Thoracic aorta (tissue), 2 donors: ENCODE data around the gene IL36B. TPM values are rescaled to one million over a fixed set of nuclear protein-coding genes. Genes with fewer than 3 reads are reported as not detected.

Source experiments
- ATAC-seq: fragments of 150-250 bp; one replicate; pipeline ENCODE4 v1.8.0; 2017; ENCODE audit warnings: low read depth; ENCODE audit not compliant: insufficient number of reproducible peaks, low FRiP score
- DNase-seq: peaks from one replicate; pipeline ENCODE4 v3.0.0-alpha.2; 2020; ENCODE audit warnings: low spot score
- H3K27ac ChIP-seq, 2 donors: fragments of 200-600 bp; sonication (generic); 1 replicate in 1 of 2; 2 replicates in 1 of 2; pipeline ENCODE4 v1.5.1; 2016; ENCODE audit warnings: mild to moderate bottlenecking in 2 of 2, moderate library complexity in 2 of 2
- H3K27me3 ChIP-seq: fragments of 200-600 bp; sonication (generic); replicated peaks from 2 replicates; pipeline ENCODE4 v1.6.0; 2016; ENCODE audit warnings: mild to moderate bottlenecking; ENCODE audit not compliant: insufficient read depth
- H3K36me3 ChIP-seq: fragments of 200-600 bp; sonication (generic); one replicate; pipeline ENCODE4 v1.5.1; 2016
- H3K4me1 ChIP-seq, 2 donors: fragments of 200-600 bp; sonication (generic); 1 replicate in 1 of 2; 2 replicates in 1 of 2; pipeline versions ENCODE4 v1.5.1 to v1.6.0; 2016; ENCODE audit warnings: low read depth in 2 of 2, mild to moderate bottlenecking in 1 of 2; ENCODE audit not compliant: control insufficient read depth in 1 of 2
- H3K4me3 ChIP-seq: fragments of 200-600 bp; sonication (generic); 2 replicates; pipeline ENCODE4 v1.5.1; 2016; ENCODE audit warnings: mild to moderate bottlenecking
- H3K9me3 ChIP-seq: fragments of 200-600 bp; sonication (generic); 2 replicates; pipeline ENCODE4 v1.5.1; 2016
- CTCF ChIP-seq: fragments of 200-600 bp; sonication (generic); IDR thresholded peaks from one replicate; pipeline ENCODE4 v1.5.1; 2019; ENCODE audit warnings: antibody characterized with exemption
- total RNA-seq, 2 donors: library from RNA; depleted of rRNA; stranded (reverse); fragments of >200 nt; gene quantifications; one replicate each; pipeline versions ENCODE4 v1.1.0 to v1.2.3, GENCODE V29; 2016

IL36B gene
- total RNA-seq, 2 donors from 2014 or later: not detected

- no peak for DNase-seq
- ATAC-seq: no peak
- no peak overlapping the region for H3K27ac ChIP-seq
- H3K4me1 ChIP-seq: no peaks in the 10 kb centered on the region
- H3K9me3 ChIP-seq: peaks cover 3% of the 10 kb centered on the region
- H3K4me3 ChIP-seq: no peak overlapping the region
- no peaks in the 10 kb centered on the region for H3K27me3 ChIP-seq
- TF ChIP-seq CTCF: no peak
- no peaks in the 10 kb centered on the region for H3K36me3 ChIP-seq
These were observed 40.9 kb upstream of the IL36B start for GRCh38 chr2:113093613-113093977.

GRCh38 chr2:113092864-113093612 is 40.4 kb upstream of the IL36B start:
- TF ChIP-seq CTCF: no peak
- Histone ChIP-seq H3K4me3 (no peak overlapping the region), H3K27ac (no peak overlapping the region), H3K4me1 (no peaks in the 10 kb centered on the region), H3K9me3 (peaks cover 3% of the 10 kb centered on the region), H3K27me3 (no peaks in the 10 kb centered on the region), H3K36me3 (no peaks in the 10 kb centered on the region)
- no peak for DNase-seq
- no peak for ATAC-seq

- ATAC-seq (no peak), DNase-seq (no peak)
- Histone ChIP-seq H3K36me3 (no peaks in the 10 kb centered on the region), H3K27ac (no peak overlapping the region), H3K4me1 (no peaks in the 10 kb centered on the region), H3K9me3 (peaks cover 3% of the 10 kb centered on the region), H3K27me3 (no peaks in the 10 kb centered on the region), H3K4me3 (no peak overlapping the region)
- TF ChIP-seq CTCF: no peak
These were observed 38.7 kb upstream of the IL36B start for GRCh38 chr2:113091231-113091896.

GRCh38 chr2:113089916-113090315 is 37.2 kb upstream of the IL36B start:
- no peaks in the 10 kb centered on the region for H3K9me3 ChIP-seq
- no peak for TF ChIP-seq CTCF
- H3K36me3 ChIP-seq: no peaks in the 10 kb centered on the region
- DNase-seq (no peak), ATAC-seq (no peak)
- no peak overlapping the region for H3K27ac ChIP-seq
- H3K4me1 ChIP-seq: no peaks in the 10 kb centered on the region
- H3K27me3 ChIP-seq: no peaks in the 10 kb centered on the region
- no peak overlapping the region for H3K4me3 ChIP-seq

GRCh38 chr2:113088213-113088992 is 35.7 kb upstream of the IL36B start:
- Histone ChIP-seq H3K27me3 (no peaks in the 10 kb centered on the region), H3K4me3 (no peak overlapping the region), H3K27ac (no peak overlapping the region), H3K4me1 (no peaks in the 10 kb centered on the region), H3K36me3 (no peaks in the 10 kb centered on the region), H3K9me3 (no peaks in the 10 kb centered on the region)
- no peak for TF ChIP-seq CTCF
- ATAC-seq: no peak
- no peak for DNase-seq
